K562 (cell line): Measurements from ENCODE around the gene ATP12A. TPM values are rescaled to one million over a fixed set of nuclear protein-coding genes. Genes with fewer than 3 reads are reported as not detected.

Experiments used
- ATAC-seq: fragments of 200-7000 bp; cut with Tn5 transposase; 3 replicates; pipeline ENCODE4 v1.9.1; 2020; ENCODE audit warnings: moderate library complexity
- BruUV-seq: library from RNA; stranded (reverse); fragments of 400-500 nt; replicated peaks from 2 replicates; lab custom pipeline; 2021; lab: Mats Ljungman, UMichigan
- CTCF ChIA-PET: fragments of 300-600 bp; formaldehyde crosslinking; extraction: SDS; loops from one replicate; lab custom pipeline; 2021; ENCODE audit warnings: low intra/inter-chr PET ratio; lab: Yijun Ruan, JAX
- POLR2A ChIA-PET: fragments of 300-600, 350-650 bp; sonication (Branson Sonifier 250); formaldehyde crosslinking; extraction: SDS; loops from one replicate; lab custom pipeline; 2021; ENCODE audit warnings: antibody characterized with exemption, inconsistent platforms; lab: Yijun Ruan, JAX
- DNase-seq, 4 experiments: peaks; one replicate each; pipeline versions ENCODE4 v3.0.0 to v3.0.0-alpha.2; 2011 to 2018; ENCODE audit warnings: low spot score in 3 of 4, mixed read lengths in 3 of 4; ENCODE audit errors: extremely low read depth in 1 of 4
- FAIRE-seq: peaks from 2 replicates; lab custom pipeline; 2011; peaks lifted over from hg19 to GRCh38; lab: Jason Lieb, UNC
- H2AFZ ChIP-seq: 2 replicates; pipeline ENCODE4 v1.6.0; 2011; ENCODE audit warnings: low read depth, low read length, control low read depth, inconsistent platforms
- H3K27ac ChIP-seq: fragments of 200-600 bp; 3 replicates; pipeline ENCODE4 v1.8.0; 2011; ENCODE audit warnings: low read depth, mild to moderate bottlenecking, control low read depth, inconsistent platforms, low read length, moderate library complexity, mixed read lengths; ENCODE audit errors: extremely low read depth
- H3K27me3 ChIP-seq, 2 experiments: fragments of 300-600 bp in 1 of 2; 2 replicates in 1 of 2; 3 replicates in 1 of 2; pipeline versions ENCODE4 v1.6.0 to v1.8.0; 2011; ENCODE audit warnings: inconsistent platforms in 2 of 2, low read length in 2 of 2, mild to moderate bottlenecking in 1 of 2, mixed read lengths in 1 of 2, moderate library complexity in 1 of 2; ENCODE audit not compliant: control insufficient read depth in 2 of 2, insufficient read depth in 2 of 2
- H3K36me3 ChIP-seq: fragments of 300-600 bp; 3 replicates; pipeline ENCODE4 v1.8.0; 2011; ENCODE audit warnings: mild to moderate bottlenecking, low read length, inconsistent platforms; ENCODE audit not compliant: control insufficient read depth, insufficient read depth
- H3K4me1 ChIP-seq, 2 experiments: fragments of 200-600 bp in 1 of 2; replicated peaks in 1 of 2; 2 replicates in 1 of 2; 3 replicates in 1 of 2; pipeline versions ENCODE4 v1.5.1 to v1.8.0; 2011; ENCODE audit warnings: inconsistent platforms in 2 of 2, low read length in 2 of 2, mild to moderate bottlenecking in 1 of 2, mixed read lengths in 1 of 2, moderate library complexity in 1 of 2; ENCODE audit not compliant: control insufficient read depth in 2 of 2, insufficient read depth in 2 of 2
- H3K4me2 ChIP-seq: 2 replicates; pipeline ENCODE4 v1.6.1; 2011; ENCODE audit warnings: low read length, control low read depth, inconsistent platforms, mixed read lengths; ENCODE audit not compliant: insufficient read depth
- H3K4me3 ChIP-seq: fragments of 200-600 bp; sonication (generic), shearing (Covaris generic); 2 replicates; pipeline ENCODE4 v1.5.1; 2016; ENCODE audit warnings: control low read depth, inconsistent platforms
- H3K79me2 ChIP-seq: fragments of 200-600 bp; 3 replicates; pipeline ENCODE4 v1.8.0; 2011; ENCODE audit warnings: low read length, inconsistent platforms; ENCODE audit not compliant: control insufficient read depth, insufficient read depth
- H3K9ac ChIP-seq, 2 experiments: 2 replicates each; pipeline versions ENCODE4 v1.6.0 to v1.6.1; 2011; ENCODE audit warnings: low read depth in 2 of 2, low read length in 2 of 2, control low read depth in 1 of 2, inconsistent platforms in 1 of 2, mild to moderate bottlenecking in 1 of 2, mixed read lengths in 1 of 2; ENCODE audit not compliant: insufficient read depth in 1 of 2
- H3K9me1 ChIP-seq: one replicate; pipeline ENCODE4 v1.6.0; 2011; ENCODE audit warnings: inconsistent platforms, mild to moderate bottlenecking, low read length, moderate library complexity; ENCODE audit not compliant: control insufficient read depth, insufficient read depth
- H3K9me3 ChIP-seq: replicated peaks from 2 replicates; pipeline ENCODE4 v1.5.1; 2011; ENCODE audit warnings: low read depth, low read length, inconsistent platforms; ENCODE audit not compliant: control insufficient read depth, insufficient read depth
- H4K20me1 ChIP-seq: replicated peaks from 2 replicates; pipeline ENCODE4 v1.6.1; 2011; ENCODE audit warnings: low read length, inconsistent platforms, mixed read lengths; ENCODE audit not compliant: control insufficient read depth, insufficient read depth
- BACH1 ChIP-seq: fragments of 200-800 bp; sonication (Bioruptor generic); IDR thresholded peaks from 2 replicates; pipeline ENCODE4 v1.6.1; 2016; ENCODE audit warnings: missing genetic modification characterization, missing compliant biosample characterization
- DACH1 ChIP-seq: fragments of 450-650 bp; IDR thresholded peaks from 2 replicates; pipeline ENCODE4 v1.6.1; 2018; ENCODE audit not compliant: partially characterized antibody
- ESRRA ChIP-seq: fragments of 450-650 bp; IDR thresholded peaks from 2 replicates; pipeline ENCODE4 v1.6.1; 2014; ENCODE audit warnings: low read depth, mild to moderate bottlenecking, moderate library complexity, borderline replicate concordance
- FOXM1 ChIP-seq, 2 experiments: fragments of 450-650 bp in 1 of 2; sonication (generic) in 1 of 2; formaldehyde crosslinking in 1 of 2; IDR thresholded peaks; 2 replicates each; pipeline versions ENCODE4 v1.6.1 to v1.9.0; 2017 to 2022; ENCODE audit warnings: low read depth in 2 of 2, mild to moderate bottlenecking in 2 of 2, missing genetic modification reagents in 1 of 2, moderate library complexity in 1 of 2
- NBN ChIP-seq: fragments of 450-650 bp; IDR thresholded peaks from 2 replicates; pipeline ENCODE4 v1.6.1; 2016; ENCODE audit warnings: low read depth, mild to moderate bottlenecking
- SNRNP70 ChIP-seq: fragments of 200-400 bp; formaldehyde crosslinking; optimal IDR thresholded peaks from 2 replicates; pipeline ENCODE3; 2017; ENCODE audit warnings: low read depth, low read length
- TAF15 ChIP-seq: fragments of 200-400 bp; formaldehyde crosslinking; IDR thresholded peaks from 2 replicates; pipeline ENCODE4 v1.6.1; 2017; ENCODE audit warnings: mild to moderate bottlenecking, low read depth, low read length, moderate library complexity
- ZNF584 ChIP-seq: fragments of 200-800 bp; sonication (Bioruptor generic); IDR thresholded peaks from 2 replicates; pipeline ENCODE4 v1.6.1; 2016; ENCODE audit warnings: low read depth, mild to moderate bottlenecking, missing genetic modification characterization, missing compliant biosample characterization
- ZNF592 ChIP-seq: fragments of 450-650 bp; IDR thresholded peaks from 2 replicates; pipeline ENCODE4 v1.6.1; 2017; ENCODE audit warnings: antibody characterized with exemption, mild to moderate bottlenecking
- WGBS: fragments of 100-300 bp; shearing (Covaris generic); methylation state at CpG from one replicate; pipeline ENCODE4 v1.1.6; 2016; ENCODE audit warnings: low coverage, mixed read lengths; ENCODE audit not compliant: insufficient coverage; ENCODE audit errors: missing lambda C conversion rate; 5-methylcytosine and 5-hydroxymethylcytosine counted together
- in situ Hi-C: fragments of 300-500 bp; cut with MboI; formaldehyde crosslinking; loops from 4 replicates; pipeline ENCODE4 v1.15.0; 2018; ENCODE audit warnings: inconsistent platforms, mixed read lengths
- intact Hi-C: fragments of 100-400 bp; cut with micrococcal nuclease; formaldehyde crosslinking; loops from 2 replicates; pipeline ENCODE4 v1.14.2; 2022
- polyA plus RNA-seq, 8 experiments: library from polyadenylated mRNA; depleted of rRNA in 4 of 8; stranded (reverse) in 5 of 8; unstranded in 3 of 8; fragments of >200 nt; fragmentation: Nextera tagmentation in 2 of 8; fragmentation: Illumina TruSeq in 1 of 8; extraction: Ambion mirVana in 2 of 8; extraction: Trizol in 1 of 8; gene quantifications; 2 replicates each; pipeline versions ENCODE4 v1.2.1 to v1.2.3, GENCODE V29; 2011 to 2014; ENCODE audit warnings: inconsistent platforms in 1 of 8, missing spikeins in 1 of 8
- total RNA-seq, 7 experiments: library from RNA; depleted of rRNA in 6 of 7; stranded (reverse); fragments of >200 nt in 6 of 7; fragmentation: Illumina TruSeq in 2 of 7; extraction: Trizol in 2 of 7; gene quantifications; 2 replicates each; pipeline versions ENCODE4 v1.2.1 to v1.2.3, GENCODE V29; 2011 to 2021; ENCODE audit warnings: low replicate concordance in 1 of 7
- TF ChIP-seq, protein P1 (sequence below): fragments of 450-650 bp; IDR thresholded peaks from 2 replicates; pipeline ENCODE4 v1.6.1; 2018; ENCODE audit not compliant: partially characterized antibody

The ATP12A gene
- total and polyA plus RNA-seq, 9 of the 15 experiments (the other 6 are each of a cell fraction or from before 2014, with no cell fraction given): not detected

DNA sequence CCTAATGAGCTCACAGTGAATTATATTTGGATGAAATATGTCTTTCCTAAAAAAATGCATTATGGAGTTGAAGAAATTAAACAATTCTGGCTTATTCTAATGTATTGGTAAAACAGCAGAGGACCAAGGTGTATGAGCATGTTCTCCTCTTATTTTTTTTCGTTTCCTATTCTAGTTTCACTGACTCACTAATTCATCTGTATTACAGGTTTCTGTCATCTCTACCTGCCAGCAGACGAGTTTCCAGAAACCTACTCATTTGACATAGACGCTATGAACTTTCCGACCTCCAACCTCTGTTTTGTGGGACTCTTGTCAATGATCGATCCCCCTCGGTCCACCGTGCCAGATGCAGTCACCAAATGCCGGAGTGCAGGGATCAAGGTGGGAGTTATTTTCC is 20.3 kb downstream of the ATP12A start (continued):
- TF ChIP-seq, protein P1, sequence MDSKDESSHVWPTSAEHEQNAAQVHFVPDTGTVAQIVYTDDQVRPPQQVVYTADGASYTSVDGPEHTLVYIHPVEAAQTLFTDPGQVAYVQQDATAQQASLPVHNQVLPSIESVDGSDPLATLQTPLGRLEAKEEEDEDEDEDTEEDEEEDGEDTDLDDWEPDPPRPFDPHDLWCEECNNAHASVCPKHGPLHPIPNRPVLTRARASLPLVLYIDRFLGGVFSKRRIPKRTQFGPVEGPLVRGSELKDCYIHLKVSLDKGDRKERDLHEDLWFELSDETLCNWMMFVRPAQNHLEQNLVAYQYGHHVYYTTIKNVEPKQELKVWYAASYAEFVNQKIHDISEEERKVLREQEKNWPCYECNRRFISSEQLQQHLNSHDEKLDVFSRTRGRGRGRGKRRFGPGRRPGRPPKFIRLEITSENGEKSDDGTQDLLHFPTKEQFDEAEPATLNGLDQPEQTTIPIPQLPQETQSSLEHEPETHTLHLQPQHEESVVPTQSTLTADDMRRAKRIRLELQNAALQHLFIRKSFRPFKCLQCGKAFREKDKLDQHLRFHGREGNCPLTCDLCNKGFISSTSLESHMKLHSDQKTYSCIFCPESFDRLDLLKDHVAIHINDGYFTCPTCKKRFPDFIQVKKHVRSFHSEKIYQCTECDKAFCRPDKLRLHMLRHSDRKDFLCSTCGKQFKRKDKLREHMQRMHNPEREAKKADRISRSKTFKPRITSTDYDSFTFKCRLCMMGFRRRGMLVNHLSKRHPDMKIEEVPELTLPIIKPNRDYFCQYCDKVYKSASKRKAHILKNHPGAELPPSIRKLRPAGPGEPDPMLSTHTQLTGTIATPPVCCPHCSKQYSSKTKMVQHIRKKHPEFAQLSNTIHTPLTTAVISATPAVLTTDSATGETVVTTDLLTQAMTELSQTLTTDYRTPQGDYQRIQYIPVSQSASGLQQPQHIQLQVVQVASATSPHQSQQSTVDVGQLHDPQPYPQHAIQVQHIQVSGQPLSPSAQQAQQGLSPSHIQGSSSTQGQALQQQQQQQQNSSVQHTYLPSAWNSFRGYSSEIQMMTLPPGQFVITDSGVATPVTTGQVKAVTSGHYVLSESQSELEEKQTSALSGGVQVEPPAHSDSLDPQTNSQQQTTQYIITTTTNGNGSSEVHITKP: no peak
- TF ChIP-seq, all 486 proteins: peak for 0

GRCh38 chr13:24706886-24707585 is 26.8 kb downstream of the ATP12A start:
- Histone ChIP-seq H3K9me1 (no peaks in the 10 kb centered on the region), H3K9ac (no peak overlapping the region), H2AFZ (no peak overlapping the region), H3K4me3 (no peak overlapping the region), H3K4me2 (no peak overlapping the region), H3K4me1 (no peaks in the 10 kb centered on the region), H3K36me3 (no peaks in the 10 kb centered on the region), H3K27me3 (peaks cover 0 to 24% of the 10 kb centered on the region in 2 experiments; a peak in 3 of 5 replicates), H3K9me3 (no peaks in the 10 kb centered on the region), H4K20me1 (no peaks in the 10 kb centered on the region), H3K79me2 (no peaks in the 10 kb centered on the region), H3K27ac (no peak overlapping the region)
- POLR2A ChIA-PET: no interaction called here
- in situ Hi-C loops: no loop called here
- FAIRE-seq: no peak
- no peak for ATAC-seq
- DNase-seq: no peak
- intact Hi-C loops: no loop called here
- CTCF ChIA-PET: no interaction called here
- no TSS peak for BruUV-seq
- WGBS: under 1% methylated on average over 9 of the region's 14 CpGs
- no peak for TF ChIP-seq FOXM1 (IDR thresholded peaks at IDR 0.05; ENCODE audit: low read depth)
- no peak for TF ChIP-seq FOXM1 (CRISPR knock-in tag; IDR thresholded peaks at IDR 0.05; ENCODE audit: low read depth)
- no peak for TF ChIP-seq ESRRA
- TF ChIP-seq ZNF584 (CRISPR knock-in tag): no peak
- TF ChIP-seq NBN: no peak
- TF ChIP-seq DACH1: no peak
- no peak for TF ChIP-seq ZNF592
- TF ChIP-seq TAF15: no peak
- TF ChIP-seq BACH1: no peak
- TF ChIP-seq SNRNP70: no peak
